WTC11 (cell line): ENCODE measurements around the gene ACAT2. TPM values are rescaled to one million over a fixed set of nuclear protein-coding genes. Genes with fewer than 3 reads are reported as not detected.
A peak's percentile ranks its signal among the peaks of the same experiment; 100 is the strongest.

Source experiments
- ATAC-seq: fragments of 200-7000 bp; cut with Tn5 transposase; 2 replicates; pipeline ENCODE4 v1.10.0; 2021; ENCODE audit warnings: mild to moderate bottlenecking, moderate library complexity
- CTCF ChIA-PET: fragments of 300-600 bp; sonication (Branson Sonifier 250); formaldehyde crosslinking; loops from one replicate; lab custom pipeline; 2021; ENCODE audit warnings: antibody characterized with exemption; lab: Charles Lee
- POLR2A ChIA-PET: fragments of 350-600 bp; sonication (Branson Sonifier 250); formaldehyde crosslinking; loops from one replicate; lab custom pipeline; 2021; ENCODE audit warnings: antibody characterized with exemption; lab: Charles Lee
- DNase-seq: peaks from one replicate; pipeline ENCODE4 v3.0.0; 2021; ENCODE audit warnings: low spot score
- H3K27ac Mint-ChIP-seq: 2 replicates; pipeline ENCODE4 v1.8.0; 2021; ENCODE audit warnings: mixed read lengths
- H3K27me3 Mint-ChIP-seq: 2 replicates; pipeline ENCODE4 v1.8.0; 2021; ENCODE audit warnings: low read depth, mild to moderate bottlenecking, moderate library complexity, mixed read lengths
- H3K36me3 Mint-ChIP-seq: 2 replicates; pipeline ENCODE4 v1.8.0; 2021; ENCODE audit warnings: mixed read lengths
- H3K4me1 Mint-ChIP-seq: 2 replicates; pipeline ENCODE4 v1.8.0; 2022; ENCODE audit warnings: mixed read lengths
- H3K4me3 Mint-ChIP-seq: 2 replicates; pipeline ENCODE4 v1.8.0; 2021; ENCODE audit warnings: mild to moderate bottlenecking, moderate library complexity, mixed read lengths
- H3K9me3 Mint-ChIP-seq: 2 replicates; pipeline ENCODE4 v1.8.0; 2021; ENCODE audit warnings: mixed read lengths
- AR ChIP-seq: fragments of 250-450 bp; sonication (Bioruptor Pico); IDR thresholded peaks from 2 replicates; pipeline ENCODE4 v1.9.0; 2021; ENCODE audit warnings: mild to moderate bottlenecking
- CREB1 ChIP-seq: sonication (generic); formaldehyde crosslinking; IDR thresholded peaks from 2 replicates; pipeline ENCODE4 v1.8.0; 2023; ENCODE audit warnings: mild to moderate bottlenecking, missing genetic modification reagents
- EMX1 ChIP-seq: fragments of 250-450 bp; sonication (Bioruptor Pico); IDR thresholded peaks from 2 replicates; pipeline ENCODE4 v1.8.0; 2021; ENCODE audit warnings: mild to moderate bottlenecking
- ETV6 ChIP-seq: sonication (generic); formaldehyde crosslinking; IDR thresholded peaks from 2 replicates; pipeline ENCODE4 v1.8.1; 2022; ENCODE audit warnings: mild to moderate bottlenecking, missing genetic modification reagents
- FOXP1 ChIP-seq: sonication (generic); formaldehyde crosslinking; IDR thresholded peaks from 2 replicates; pipeline ENCODE4 v1.8.0; 2022; ENCODE audit warnings: missing genetic modification reagents, mild to moderate bottlenecking, moderate library complexity, borderline replicate concordance
- GABPB1 ChIP-seq: sonication (generic); formaldehyde crosslinking; IDR thresholded peaks from 2 replicates; pipeline ENCODE4 v1.8.1; 2023; ENCODE audit warnings: mild to moderate bottlenecking, missing genetic modification reagents
- HMGA2 ChIP-seq: fragments of 250-450 bp; sonication (Bioruptor Pico); IDR thresholded peaks from 2 replicates; pipeline ENCODE4 v1.4.0; 2021; ENCODE audit warnings: mild to moderate bottlenecking, moderate library complexity
- KAT7 ChIP-seq: sonication (generic); formaldehyde crosslinking; IDR thresholded peaks from 2 replicates; pipeline ENCODE4 v1.8.1; 2023; ENCODE audit warnings: missing genetic modification reagents, mild to moderate bottlenecking, borderline replicate concordance
- MYBL2 ChIP-seq: sonication (generic); formaldehyde crosslinking; IDR thresholded peaks from 2 replicates; pipeline ENCODE4 v1.8.1; 2023; ENCODE audit warnings: mild to moderate bottlenecking, moderate library complexity, missing genetic modification reagents
- NFATC4 ChIP-seq: fragments of 250-450 bp; sonication (Bioruptor Pico); IDR thresholded peaks from 2 replicates; pipeline ENCODE4 v1.9.0; 2021; ENCODE audit warnings: mild to moderate bottlenecking
- NFE2L1 ChIP-seq: sonication (generic); formaldehyde crosslinking; IDR thresholded peaks from 2 replicates; pipeline ENCODE4 v1.8.1; 2023; ENCODE audit warnings: missing genetic modification reagents
- NR3C1 ChIP-seq: sonication (generic); formaldehyde crosslinking; conservative IDR thresholded peaks from 2 replicates; pipeline ENCODE4 v1.8.1; 2023; ENCODE audit warnings: low read depth, mild to moderate bottlenecking, missing genetic modification reagents
- RELA ChIP-seq: sonication (generic); formaldehyde crosslinking; IDR thresholded peaks from 2 replicates; pipeline ENCODE4 v1.8.1; 2022; ENCODE audit warnings: missing genetic modification reagents, mild to moderate bottlenecking, borderline replicate concordance
- RORB ChIP-seq: fragments of 250-450 bp; sonication (Bioruptor Pico); IDR thresholded peaks from 2 replicates; pipeline ENCODE4 v1.9.0; 2021; ENCODE audit warnings: mild to moderate bottlenecking
- SMAD3 ChIP-seq: sonication (generic); formaldehyde crosslinking; IDR thresholded peaks from 2 replicates; pipeline ENCODE4 v1.8.0; 2022; ENCODE audit warnings: missing genetic modification reagents, mild to moderate bottlenecking, borderline replicate concordance
- TCF7 ChIP-seq: sonication (generic); formaldehyde crosslinking; IDR thresholded peaks from 2 replicates; pipeline ENCODE4 v1.8.0; 2022; ENCODE audit warnings: mild to moderate bottlenecking, low read depth, missing genetic modification reagents, moderate library complexity
- USF1 ChIP-seq: sonication (generic); formaldehyde crosslinking; IDR thresholded peaks from 2 replicates; pipeline ENCODE4 v1.8.0; 2022; ENCODE audit warnings: mild to moderate bottlenecking, missing genetic modification reagents
- ZNF232 ChIP-seq: sonication (generic); formaldehyde crosslinking; IDR thresholded peaks from 2 replicates; pipeline ENCODE4 v1.8.0; 2022; ENCODE audit warnings: mild to moderate bottlenecking, missing genetic modification reagents
- ZNF317 ChIP-seq: sonication (generic); formaldehyde crosslinking; IDR thresholded peaks from 2 replicates; pipeline ENCODE4 v1.8.1; 2023; ENCODE audit warnings: low read depth, mild to moderate bottlenecking, moderate library complexity, missing genetic modification reagents, borderline replicate concordance
- ZNF671 ChIP-seq: fragments of 250-450 bp; sonication (Bioruptor Pico); IDR thresholded peaks from 2 replicates; pipeline ENCODE4 v1.8.0; 2021; ENCODE audit warnings: mild to moderate bottlenecking
- total RNA-seq: library from RNA; stranded (reverse); gene quantifications from 3 replicates; pipeline ENCODE4 v1.2.3, GENCODE V29; 2021
- TF ChIP-seq, protein P1 (sequence below): sonication (generic); formaldehyde crosslinking; IDR thresholded peaks from 2 replicates; pipeline ENCODE4 v1.8.0; 2022; ENCODE audit warnings: mild to moderate bottlenecking, missing genetic modification reagents
- TF ChIP-seq, protein P2 (sequence below): sonication (generic); formaldehyde crosslinking; IDR thresholded peaks from 2 replicates; pipeline ENCODE4 v1.8.1; 2022; ENCODE audit warnings: missing genetic modification reagents, borderline replicate concordance
- TF ChIP-seq, protein P3 (sequence below): sonication (generic); formaldehyde crosslinking; IDR thresholded peaks from 2 replicates; pipeline ENCODE4 v1.8.1; 2023; ENCODE audit warnings: mild to moderate bottlenecking, missing genetic modification reagents, borderline replicate concordance
- TF ChIP-seq, protein P4 (sequence below): sonication (generic); formaldehyde crosslinking; IDR thresholded peaks from 2 replicates; pipeline ENCODE4 v1.8.1; 2022; ENCODE audit warnings: low read depth, mild to moderate bottlenecking, moderate library complexity, missing genetic modification reagents, borderline replicate concordance
- TF ChIP-seq, protein P5 (sequence below): sonication (generic); formaldehyde crosslinking; IDR thresholded peaks from 2 replicates; pipeline ENCODE4 v1.8.1; 2022; ENCODE audit warnings: mild to moderate bottlenecking, moderate library complexity, missing genetic modification reagents

The ACAT2 gene
- total RNA-seq, 1 experiment from 2014 or later = 138 TPM

GRCh38 chr6:159726918-159727716 is 34.7 kb upstream of the ACAT2 start, which contains the start of gene WTAP:
WTAP (plus strand) TSS chr6:159727506; CDS start chr6:159736266, 8,760 bp downstream.
- H3K36me3 Mint-ChIP-seq = peaks cover 15% of the 10 kb centered on the region
- DNase-seq (peak; percentile 97), ATAC-seq (peak; percentile 86)
- H3K27me3 Mint-ChIP-seq = no peaks in the 10 kb centered on the region
- CTCF ChIA-PET = interaction anchor here (1.0 to 1.4 kb wide), 3 partner anchors 33 to 136 kb away, joined by 3 to 4 read pairs (median 4); no protein-coding TSS in a partner anchor
- H3K4me3 Mint-ChIP-seq = peak within 1 kb of the TSS; percentile 93
- peaks cover 29% of the 10 kb centered on the region for H3K4me1 Mint-ChIP-seq
- peak within 1 kb of the TSS; percentile 98 for H3K27ac Mint-ChIP-seq
- POLR2A ChIA-PET = interaction anchor here (0.6 to 2.5 kb wide), 6 partner anchors 10 to 63 kb away, joined by 3 to 32 read pairs (median 8); partner anchors contain the start of genes ACAT2, MRPL18, SOD2 and TCP1
- H3K9me3 Mint-ChIP-seq = no peaks in the 10 kb centered on the region; the same call in 1 of the 2 replicates
- TF ChIP-seq NFE2L1 (CRISPR knock-in tag) (peak; percentile 53; the same call in 1 of the 2 replicates), FOXP1 (peak; percentile 97), NFATC4 (CRISPR knock-in tag) (no peak), ETV6 (peak; percentile 90), CREB1 (CRISPR knock-in tag) (no peak; the same call in 1 of the 2 replicates), SMAD3 (CRISPR knock-in tag) (peak; percentile 90; the same call in 1 of the 2 replicates), EMX1 (CRISPR knock-in tag) (0 out of 2 replicates have a peak, but pooled peaks have one; percentile 44), ZNF671 (CRISPR knock-in tag) (no peak; the same call in 1 of the 2 replicates), ZNF232 (CRISPR knock-in tag) (peak; percentile 90; the same call in 1 of the 2 replicates), NR3C1 (CRISPR knock-in tag) (no peak), MYBL2 (CRISPR knock-in tag) (peak; percentile 94), KAT7 (CRISPR knock-in tag) (peak; percentile 93; the same call in 1 of the 2 replicates), RORB (CRISPR knock-in tag) (no peak), GABPB1 (CRISPR knock-in tag) (peak; percentile 87), AR (CRISPR knock-in tag) (0 out of 2 replicates have a peak, but pooled peaks have one; percentile 25), HMGA2 (CRISPR knock-in tag) (no peak), USF1 (CRISPR knock-in tag) (peak; percentile 82), TCF7 (no peak), ZNF317 (0 out of 2 replicates have a peak, but pooled peaks have one; percentile 49), RELA (CRISPR knock-in tag) (peak; percentile 89)
- TF ChIP-seq, protein P1, sequence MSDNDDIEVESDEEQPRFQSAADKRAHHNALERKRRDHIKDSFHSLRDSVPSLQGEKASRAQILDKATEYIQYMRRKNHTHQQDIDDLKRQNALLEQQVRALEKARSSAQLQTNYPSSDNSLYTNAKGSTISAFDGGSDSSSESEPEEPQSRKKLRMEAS = peak; percentile 98
- TF ChIP-seq, protein P2, sequence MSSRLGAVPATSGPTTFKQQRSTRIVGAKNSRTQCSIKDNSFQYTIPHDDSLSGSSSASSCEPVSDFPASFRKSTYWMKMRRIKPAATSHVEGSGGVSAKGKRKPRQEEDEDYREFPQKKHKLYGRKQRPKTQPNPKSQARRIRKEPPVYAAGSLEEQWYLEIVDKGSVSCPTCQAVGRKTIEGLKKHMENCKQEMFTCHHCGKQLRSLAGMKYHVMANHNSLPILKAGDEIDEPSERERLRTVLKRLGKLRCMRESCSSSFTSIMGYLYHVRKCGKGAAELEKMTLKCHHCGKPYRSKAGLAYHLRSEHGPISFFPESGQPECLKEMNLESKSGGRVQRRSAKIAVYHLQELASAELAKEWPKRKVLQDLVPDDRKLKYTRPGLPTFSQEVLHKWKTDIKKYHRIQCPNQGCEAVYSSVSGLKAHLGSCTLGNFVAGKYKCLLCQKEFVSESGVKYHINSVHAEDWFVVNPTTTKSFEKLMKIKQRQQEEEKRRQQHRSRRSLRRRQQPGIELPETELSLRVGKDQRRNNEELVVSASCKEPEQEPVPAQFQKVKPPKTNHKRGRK (CRISPR knock-in tag) = 0 out of 2 replicates have a peak, but pooled peaks have one; percentile 0
- TF ChIP-seq, protein P3, sequence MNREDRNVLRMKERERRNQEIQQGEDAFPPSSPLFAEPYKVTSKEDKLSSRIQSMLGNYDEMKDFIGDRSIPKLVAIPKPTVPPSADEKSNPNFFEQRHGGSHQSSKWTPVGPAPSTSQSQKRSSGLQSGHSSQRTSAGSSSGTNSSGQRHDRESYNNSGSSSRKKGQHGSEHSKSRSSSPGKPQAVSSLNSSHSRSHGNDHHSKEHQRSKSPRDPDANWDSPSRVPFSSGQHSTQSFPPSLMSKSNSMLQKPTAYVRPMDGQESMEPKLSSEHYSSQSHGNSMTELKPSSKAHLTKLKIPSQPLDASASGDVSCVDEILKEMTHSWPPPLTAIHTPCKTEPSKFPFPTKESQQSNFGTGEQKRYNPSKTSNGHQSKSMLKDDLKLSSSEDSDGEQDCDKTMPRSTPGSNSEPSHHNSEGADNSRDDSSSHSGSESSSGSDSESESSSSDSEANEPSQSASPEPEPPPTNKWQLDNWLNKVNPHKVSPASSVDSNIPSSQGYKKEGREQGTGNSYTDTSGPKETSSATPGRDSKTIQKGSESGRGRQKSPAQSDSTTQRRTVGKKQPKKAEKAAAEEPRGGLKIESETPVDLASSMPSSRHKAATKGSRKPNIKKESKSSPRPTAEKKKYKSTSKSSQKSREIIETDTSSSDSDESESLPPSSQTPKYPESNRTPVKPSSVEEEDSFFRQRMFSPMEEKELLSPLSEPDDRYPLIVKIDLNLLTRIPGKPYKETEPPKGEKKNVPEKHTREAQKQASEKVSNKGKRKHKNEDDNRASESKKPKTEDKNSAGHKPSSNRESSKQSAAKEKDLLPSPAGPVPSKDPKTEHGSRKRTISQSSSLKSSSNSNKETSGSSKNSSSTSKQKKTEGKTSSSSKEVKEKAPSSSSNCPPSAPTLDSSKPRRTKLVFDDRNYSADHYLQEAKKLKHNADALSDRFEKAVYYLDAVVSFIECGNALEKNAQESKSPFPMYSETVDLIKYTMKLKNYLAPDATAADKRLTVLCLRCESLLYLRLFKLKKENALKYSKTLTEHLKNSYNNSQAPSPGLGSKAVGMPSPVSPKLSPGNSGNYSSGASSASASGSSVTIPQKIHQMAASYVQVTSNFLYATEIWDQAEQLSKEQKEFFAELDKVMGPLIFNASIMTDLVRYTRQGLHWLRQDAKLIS (CRISPR knock-in tag) = peak; percentile 96
- TF ChIP-seq, protein P4, sequence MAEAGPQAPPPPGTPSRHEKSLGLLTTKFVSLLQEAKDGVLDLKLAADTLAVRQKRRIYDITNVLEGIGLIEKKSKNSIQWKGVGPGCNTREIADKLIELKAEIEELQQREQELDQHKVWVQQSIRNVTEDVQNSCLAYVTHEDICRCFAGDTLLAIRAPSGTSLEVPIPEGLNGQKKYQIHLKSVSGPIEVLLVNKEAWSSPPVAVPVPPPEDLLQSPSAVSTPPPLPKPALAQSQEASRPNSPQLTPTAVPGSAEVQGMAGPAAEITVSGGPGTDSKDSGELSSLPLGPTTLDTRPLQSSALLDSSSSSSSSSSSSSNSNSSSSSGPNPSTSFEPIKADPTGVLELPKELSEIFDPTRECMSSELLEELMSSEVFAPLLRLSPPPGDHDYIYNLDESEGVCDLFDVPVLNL (CRISPR knock-in tag) = no peak
- TF ChIP-seq, protein P5, sequence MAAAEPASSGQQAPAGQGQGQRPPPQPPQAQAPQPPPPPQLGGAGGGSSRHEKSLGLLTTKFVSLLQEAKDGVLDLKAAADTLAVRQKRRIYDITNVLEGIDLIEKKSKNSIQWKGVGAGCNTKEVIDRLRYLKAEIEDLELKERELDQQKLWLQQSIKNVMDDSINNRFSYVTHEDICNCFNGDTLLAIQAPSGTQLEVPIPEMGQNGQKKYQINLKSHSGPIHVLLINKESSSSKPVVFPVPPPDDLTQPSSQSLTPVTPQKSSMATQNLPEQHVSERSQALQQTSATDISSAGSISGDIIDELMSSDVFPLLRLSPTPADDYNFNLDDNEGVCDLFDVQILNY (CRISPR knock-in tag) = peak; percentile 83
